ENCODE data around the gene EYA2.
"Not testable (repeated sequence)": the region's sequence is repeated elsewhere in the genome, so short reads cannot be mapped to it uniquely, and the experiment has no call there.

Gene EYA2

DNA sequence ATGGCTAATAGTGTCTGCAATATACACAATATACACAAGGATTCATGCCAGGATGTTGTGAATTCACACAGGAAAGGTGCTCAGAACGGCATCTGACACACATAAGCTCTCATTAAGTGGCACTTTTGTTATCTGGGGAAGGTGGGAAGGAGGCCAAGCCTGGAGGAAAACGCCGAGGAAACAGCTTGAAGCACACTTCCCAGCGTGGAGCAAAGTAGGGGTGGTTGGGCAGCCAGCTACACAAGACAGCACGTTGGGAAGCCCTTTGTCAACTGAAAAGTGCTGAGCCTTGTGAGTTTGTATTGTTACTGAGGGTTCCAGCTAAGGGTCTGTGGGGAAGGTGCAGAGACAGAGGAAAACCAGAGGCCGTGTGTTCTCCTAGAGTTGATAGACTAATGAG, 280.9 kb downstream of the EYA2 start:
- no peak for DNase-seq (ENCODE audit: low spot score)

DNA sequence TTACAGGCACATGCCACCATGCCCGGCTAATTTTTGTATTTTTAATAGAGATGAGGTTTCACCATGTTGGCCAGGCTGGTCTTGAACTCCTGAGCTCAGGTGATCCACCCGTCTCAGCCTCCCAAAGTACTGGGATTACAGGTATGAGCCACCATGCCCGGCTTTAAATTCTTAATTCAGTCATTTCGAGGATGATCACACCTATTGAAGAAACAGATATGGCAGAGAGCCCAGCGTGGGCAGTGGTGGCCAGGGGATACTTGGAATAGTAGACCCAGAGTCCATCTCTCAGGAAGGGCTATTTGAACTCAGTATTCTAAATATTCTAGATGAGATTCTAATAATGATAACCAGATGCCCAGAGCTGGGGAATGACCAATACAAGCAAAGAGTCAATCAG, 281.6 kb downstream of the EYA2 start:
- DNase-seq (ENCODE audit: low spot score) = not testable (repeated sequence)

DNA sequence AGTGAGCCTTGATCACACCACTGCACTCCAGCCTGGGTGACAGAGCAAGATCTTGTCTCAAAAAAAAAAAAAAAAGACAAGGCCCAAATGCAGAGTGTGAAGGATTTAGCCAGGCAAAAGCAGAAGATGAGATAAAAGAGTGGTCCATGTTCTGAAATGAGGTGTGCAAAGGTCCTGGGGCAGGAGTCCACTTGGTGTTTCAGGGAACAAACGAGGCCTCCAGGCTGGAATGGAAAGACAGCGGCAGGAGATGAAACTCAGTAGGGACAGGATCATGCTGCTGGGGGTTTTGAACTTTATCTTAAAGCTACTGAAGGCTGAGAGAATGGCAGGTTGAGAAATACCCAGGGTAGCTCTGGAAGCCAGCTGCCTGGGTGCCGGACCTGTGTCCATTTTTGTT, 283.6 kb downstream of the EYA2 start:
- no peak for DNase-seq (ENCODE audit: low spot score)

DNA sequence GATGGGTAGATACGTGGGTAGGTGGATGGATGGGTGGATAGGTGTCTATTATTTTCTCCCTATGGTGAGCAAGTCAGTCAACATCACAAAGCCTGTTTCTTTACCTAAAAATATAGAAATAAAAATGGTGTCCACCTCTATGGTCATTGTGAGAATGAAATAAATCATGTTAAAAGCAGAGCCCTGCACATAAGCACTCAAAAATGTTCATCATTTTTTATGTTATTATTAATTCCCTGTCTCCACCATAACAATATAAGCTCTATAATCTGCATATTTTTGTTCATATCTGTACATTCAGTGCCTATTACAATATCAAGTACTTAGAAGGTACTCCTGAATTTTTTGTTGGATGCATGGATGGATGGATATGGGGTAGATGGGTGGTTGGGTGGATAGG, 284.2 kb downstream of the EYA2 start:
- DNase-seq (ENCODE audit: low spot score) = no peak

DNA sequence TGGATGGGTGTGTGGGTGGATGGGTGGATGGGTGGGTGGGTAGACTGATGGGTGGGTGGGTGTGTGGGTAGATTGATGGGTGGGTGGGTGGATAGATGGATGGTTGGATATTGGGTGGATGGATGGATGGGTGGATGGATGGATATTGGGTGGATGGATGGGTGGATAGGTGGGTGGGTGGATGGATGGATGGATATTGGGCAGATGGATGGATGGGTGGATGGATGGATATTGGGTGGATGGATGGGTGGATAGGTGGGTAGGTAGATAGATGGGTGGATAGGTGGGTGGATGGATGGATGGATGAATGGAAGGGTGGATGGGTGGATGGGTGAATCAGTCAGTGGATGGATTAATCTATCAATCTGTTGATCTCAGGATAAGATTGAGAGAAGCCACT, 284.6 kb downstream of the EYA2 start:
- DNase-seq (ENCODE audit: low spot score) = no peak

DNA sequence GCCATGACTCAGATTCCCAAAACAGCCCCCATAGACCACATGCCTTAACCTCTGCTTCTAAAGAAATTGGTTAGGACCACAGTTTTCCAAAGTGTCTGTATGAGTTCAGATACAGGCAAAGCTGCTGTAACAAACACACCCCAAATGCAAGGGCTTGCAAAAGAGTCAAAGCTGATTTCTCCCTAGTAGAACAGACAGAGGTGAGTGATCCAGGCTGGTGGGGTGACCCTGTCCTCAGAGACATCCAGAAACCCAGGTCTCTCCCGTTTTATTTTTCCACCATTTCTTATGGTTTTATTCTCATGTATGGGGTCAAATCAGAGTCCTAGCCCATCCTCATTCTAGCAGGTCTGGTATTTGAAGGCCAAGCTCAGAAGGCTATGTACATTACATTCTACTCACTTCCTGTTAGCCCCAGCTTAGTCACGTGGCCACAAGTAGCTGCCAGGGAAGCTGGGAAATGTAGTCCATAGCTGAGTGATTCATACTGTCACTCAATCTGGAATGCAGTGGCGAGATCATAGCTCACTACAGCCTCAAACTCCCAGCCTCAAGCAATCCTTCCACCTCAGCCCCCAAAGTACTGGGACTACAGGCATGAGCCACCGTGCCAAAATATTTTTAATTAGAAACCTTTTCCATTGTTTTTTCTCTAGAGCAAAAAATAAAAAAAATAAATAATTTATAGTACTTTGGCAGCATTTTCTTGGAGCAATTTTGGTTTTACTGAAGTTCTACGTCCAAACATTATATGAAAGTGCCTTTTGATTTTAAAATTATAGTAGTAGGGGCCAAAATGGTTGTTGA, 286.6 kb downstream of the EYA2 start:
- DNase-seq (ENCODE audit: low spot score) = peak; percentile 89

DNA sequence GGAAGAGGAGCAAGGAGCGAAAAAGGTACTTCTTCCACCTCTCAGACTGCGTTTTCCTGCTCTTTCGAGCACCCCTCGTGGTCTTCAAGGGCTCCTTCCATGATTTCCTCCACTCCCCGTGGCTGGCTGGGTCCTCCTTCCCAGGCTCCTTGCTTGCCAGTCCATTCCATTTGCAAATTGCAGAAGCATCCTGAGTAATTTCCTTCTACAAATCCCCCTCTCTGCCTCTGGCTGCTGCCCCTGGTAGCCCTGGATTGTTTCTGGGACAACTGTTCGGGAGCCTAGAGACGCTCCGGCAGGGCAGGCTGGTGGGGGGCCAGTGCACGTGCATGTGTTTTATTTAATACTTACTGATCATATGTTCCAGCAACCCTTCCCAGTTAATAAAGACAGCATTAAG, 288.7 kb downstream of the EYA2 start:
- DNase-seq (ENCODE audit: low spot score) = no peak

DNA sequence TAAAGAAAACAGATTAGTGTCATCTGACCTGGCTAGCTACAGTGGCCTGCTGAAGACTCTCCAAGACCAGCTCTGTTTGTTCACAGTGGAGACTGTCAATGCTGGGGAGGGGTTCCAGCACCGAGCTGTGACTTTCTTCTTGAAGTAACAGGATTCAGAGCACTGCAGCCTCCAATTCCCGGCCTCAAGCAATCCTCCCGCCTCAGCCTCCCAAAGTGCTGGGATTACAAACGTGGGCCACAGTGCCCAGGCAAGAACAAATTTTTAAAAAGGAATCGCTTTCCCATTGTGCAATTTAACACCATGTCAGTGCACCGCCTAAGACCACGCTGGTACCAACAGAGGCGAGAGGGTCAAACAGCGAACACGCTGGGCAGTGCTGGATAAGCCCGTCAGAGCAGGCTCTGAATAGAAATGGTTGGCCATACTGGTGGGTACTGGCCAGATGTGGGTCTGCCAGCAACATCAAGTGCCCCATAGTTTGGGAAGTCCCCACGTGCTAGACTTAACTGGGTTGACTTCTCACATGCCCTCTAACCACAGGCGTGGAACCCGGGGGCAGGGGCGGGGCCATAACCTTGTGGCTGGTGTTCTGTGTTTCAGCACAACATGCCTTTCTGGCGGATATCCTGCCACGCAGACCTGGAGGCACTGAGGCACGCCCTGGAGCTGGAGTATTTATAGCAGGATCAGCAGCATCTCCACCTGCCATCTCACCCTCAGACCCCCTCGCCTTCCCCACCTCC, 293.0 kb downstream of the EYA2 start:
- no peak for DNase-seq (ENCODE audit: low spot score)

DNA sequence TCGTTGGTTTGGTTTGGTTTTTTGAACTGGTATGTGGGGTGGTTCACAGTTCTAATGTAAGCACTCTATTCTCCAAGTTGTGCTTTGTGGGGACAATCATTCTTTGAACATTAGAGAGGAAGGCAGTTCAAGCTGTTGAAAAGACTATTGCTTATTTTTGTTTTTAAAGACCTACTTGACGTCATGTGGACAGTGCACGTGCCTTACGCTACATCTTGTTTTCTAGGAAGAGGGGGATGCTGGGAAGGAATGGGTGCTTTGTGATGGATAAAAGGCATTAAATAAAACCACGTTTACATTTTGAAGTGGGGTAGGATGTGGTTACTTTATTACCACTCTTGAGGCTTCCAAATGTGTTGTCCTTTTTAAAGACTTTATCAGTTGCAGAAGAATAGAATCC, 293.9 kb downstream of the EYA2 start:
- no peak for DNase-seq (ENCODE audit: low spot score)

DNA sequence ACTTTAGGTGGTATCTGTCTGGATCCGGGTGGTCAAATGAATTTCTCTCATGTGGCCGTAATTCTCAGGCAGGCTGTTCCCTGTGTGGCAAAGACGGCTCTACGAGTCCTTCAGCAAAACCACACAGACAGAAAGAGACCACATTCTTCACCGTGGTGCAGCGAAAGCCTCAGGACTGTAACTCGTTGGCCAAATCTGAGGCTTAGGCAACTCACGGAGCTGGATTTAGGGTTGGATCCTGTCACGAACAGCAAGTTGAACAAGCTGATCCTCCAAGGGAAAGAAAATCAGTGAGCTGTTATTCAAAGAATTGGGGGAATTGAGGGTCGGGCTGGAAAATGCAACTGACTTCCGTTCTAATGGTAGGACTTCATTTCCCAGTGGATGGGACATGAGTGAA, 294.4 kb downstream of the EYA2 start:
- no peak for DNase-seq (ENCODE audit: low spot score)

DNA sequence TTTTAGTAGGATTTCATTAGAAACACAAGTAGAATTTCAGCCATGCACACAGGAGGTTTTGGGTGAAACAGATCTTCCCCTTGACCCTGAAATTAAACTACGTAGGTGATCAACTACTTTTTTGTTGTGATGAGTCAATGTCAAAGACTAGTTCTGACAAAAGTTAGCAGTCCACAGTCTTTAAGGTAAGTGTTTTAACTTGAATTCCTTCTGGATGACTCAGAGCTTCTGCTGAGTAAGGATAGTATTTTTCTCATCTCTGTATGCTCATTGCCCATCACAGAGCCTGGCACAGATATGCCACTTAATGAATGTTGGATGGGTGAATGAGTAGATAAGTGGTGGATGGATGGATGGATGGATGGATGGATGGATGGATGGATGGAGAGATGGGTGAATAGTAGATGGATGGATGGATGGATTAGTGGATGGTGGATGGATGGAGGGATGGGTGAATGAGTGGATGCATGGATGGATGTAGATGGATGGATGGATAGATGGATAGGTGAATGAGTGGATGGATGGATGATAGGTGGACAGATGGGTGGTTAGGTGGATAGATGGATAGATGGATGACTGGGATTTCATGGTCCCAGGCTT, 296.5 kb downstream of the EYA2 start:
- DNase-seq (ENCODE audit: low spot score) = no peak

DNA sequence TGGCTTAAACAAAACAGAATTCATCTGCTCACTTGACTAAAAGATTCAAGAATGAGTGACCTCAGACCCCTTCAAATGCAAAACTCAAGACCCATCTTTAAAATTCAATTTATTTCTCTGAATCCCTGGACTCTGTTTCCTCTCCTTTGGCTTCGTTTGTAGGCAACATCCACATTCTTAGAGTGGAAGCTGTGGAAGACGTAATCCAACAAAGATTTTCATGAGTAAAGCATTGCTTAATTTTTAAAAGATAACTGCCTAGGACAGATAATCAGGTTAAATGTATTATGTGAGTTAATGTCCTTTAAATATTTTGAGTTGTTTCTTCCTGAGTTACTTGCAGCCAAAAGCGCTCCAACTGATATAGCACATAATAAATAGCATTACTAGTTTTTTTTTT, 297.3 kb downstream of the EYA2 start:
- DNase-seq (ENCODE audit: low spot score) = no peak

DNA sequence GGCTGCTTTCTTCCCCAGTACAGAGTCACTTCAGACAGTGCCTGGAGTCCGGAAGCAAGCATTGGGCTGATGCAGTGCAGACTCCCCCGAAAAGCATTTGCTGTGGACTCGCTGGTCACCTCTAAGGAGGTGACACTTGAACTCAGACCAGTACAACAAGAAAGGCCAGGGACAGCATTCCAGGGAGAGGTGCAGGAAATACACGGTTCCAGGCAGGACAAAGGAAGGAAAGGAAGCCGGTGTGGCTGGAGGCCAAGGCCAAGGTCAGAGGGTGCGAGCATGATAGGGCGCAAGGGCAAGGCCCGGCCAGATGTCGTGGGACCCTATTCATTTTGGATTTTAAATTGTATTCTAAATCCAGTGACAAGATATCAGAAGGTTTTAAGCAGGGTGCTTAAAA, 300.9 kb downstream of the EYA2 start:
- no peak for DNase-seq (ENCODE audit: low spot score)

DNA sequence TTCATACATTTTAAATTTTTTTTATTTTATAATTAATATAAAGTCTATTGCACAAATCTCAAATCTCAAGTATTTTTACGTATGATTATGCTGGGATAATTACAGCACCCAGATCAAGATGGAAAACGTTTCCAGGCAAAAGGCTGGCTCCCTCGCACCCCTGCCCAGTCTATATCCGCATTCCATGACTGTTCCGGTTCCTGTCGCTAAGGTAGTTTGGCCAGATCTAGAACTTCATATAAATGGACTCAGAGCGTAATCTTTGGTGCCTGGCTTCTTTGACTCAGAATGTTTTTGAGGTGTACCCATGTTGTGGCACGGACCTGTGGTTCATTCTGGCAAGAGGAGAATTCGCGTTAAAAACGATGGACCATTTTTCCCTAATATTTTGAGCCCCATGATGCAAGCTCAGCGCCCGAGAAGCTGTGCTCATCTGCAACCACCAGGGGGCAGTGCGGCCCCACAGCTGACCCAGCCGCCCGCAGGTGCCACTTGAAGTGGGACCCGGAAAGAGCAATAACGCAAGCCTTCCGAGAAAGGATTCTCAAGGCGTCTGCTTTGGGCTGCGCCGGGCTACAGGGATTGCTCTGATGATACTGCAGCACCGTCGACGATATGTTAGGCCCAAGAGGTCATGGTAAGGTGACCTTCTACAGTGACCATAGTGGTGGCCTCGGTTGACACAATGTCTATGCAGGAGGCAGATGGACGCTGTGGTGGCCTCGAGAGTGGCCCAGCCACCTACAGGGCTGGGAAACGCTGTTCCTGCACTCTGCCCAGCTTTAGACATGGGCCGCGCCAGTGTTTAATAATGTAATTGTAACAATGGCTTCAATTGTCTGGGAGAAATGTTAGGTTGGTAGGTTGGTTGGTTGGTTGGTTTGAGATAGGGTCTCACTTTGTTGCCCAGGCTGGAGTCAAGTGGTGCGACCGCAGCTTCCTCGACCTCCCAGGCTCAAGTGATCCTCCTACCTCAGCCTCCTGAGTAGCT, 301.7 kb downstream of the EYA2 start:
- peak; percentile 86 for DNase-seq (ENCODE audit: low spot score)

DNA sequence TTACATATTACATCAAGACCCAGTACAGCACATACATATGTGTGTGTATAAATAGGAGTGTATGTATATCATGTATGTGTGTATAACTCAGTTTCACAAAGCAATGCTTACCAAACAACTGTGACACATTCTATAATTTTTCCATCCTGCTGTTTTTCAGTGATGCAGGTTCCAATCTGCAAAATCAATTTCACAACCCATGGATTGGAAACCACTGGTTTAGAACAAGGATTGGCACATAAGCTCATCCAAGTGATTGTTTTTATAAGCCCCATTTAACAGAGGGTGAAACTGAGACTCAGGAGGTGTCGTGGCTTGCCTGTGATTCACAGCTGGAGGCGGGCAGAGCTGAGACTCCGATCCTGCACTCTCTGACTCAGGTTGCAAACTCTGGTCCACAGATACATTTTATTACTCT, 303.6 kb downstream of the EYA2 start:
- DNase-seq (ENCODE audit: low spot score) = no peak

DNA sequence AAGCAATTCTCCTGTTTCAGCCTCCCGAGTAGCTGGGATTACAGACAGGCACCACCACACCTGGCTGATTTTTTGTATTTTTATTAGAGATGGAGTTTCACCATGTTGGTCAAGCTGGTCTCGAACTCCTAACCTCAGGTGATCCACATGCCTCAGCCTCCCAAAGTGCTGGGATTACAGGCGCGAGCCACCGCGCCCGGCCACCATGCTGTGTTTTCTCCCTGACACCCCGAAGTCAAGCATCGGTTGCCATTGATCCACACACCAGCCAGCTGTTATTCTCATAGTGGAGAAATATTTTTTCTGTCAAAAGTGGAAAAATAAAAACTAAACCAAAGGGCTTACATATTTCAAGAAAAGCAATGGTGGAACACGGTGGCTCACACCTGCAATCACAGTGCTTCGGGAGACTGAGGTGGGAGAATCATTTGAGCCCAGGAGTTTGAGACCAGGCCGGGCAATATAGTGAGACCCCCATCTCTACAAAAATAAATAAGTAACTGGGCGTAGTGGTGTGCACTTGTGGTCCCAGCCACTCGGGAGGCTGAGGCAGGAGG, 304.4 kb downstream of the EYA2 start:
- no peak for DNase-seq (ENCODE audit: low spot score)

DNA sequence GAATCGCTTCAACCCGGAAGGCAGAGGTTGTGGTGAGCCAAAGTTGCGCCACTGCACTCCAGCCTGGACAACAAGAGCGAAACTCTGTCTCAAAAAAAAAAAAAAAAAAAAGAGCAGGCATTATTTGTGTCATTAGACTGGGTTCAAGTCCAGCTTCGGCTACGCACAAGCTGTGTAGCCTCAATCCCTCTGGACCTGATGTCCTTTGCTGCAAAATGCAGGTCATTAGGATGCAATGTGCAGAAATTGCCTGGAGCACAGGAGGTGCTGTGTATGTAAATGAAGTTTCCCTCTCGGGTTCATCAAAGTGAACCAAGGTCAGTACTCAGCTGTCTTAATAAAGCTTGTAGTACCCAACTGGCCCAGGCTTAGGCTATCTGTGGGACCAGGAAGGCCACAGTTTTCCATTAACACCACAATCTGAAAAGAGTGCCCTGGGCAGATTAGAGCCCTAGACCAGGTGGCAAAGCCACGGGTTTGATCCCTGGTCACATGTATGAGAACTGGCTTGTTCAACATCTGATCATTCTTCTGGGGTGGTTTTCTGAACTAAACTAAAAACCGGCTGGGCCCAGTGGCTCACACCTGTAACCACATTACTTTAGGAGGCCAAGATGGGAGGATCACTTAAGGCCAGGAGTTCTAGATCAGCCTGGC, 306.6 kb downstream of the EYA2 start:
- DNase-seq (ENCODE audit: low spot score) = no peak

DNA sequence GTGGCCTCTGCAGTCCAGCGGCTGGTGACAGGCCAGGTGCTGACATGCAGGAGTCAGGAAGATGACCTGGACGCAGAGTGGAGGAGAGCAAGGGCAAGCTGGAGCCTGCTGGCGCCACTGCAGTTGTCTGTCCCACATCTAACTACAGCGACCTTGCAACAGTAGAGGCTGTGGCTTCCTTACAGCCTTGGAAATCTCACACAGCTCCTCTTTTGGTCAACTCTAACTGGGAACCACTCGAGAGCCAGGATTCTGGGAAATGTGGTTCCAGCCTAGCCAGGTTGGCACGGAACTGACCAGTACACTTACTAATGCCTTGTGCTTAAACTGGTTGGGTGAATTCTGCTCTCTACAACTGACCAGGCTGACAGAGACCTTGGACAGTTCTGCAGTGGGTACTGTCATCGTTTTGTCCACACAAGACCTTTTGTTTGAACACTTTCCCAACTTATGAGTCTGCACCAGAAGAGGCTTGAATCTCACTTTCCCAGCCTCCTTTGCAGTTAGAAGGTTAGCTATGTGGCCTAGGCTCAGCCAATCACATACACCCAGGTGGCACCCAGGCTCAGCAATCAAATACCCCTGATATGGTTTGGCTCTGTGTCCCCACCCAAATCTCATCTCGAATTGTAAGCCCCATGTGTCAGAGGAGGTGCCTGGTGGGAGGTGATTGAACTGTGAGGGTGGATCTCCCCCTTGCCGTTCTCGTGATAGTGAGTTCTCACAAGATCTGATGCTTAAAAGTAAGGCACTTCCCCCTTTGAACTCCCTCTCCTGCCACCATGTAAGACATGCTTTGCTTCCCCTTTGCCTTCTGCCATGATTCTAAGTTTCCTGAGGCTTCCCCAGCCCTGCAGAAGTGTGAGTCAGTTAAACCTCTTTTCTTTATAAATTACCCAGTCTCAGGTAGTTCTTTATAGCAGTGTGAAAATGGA, 308.4 kb downstream of the EYA2 start:
- no peak for DNase-seq (ENCODE audit: low spot score)

DNA sequence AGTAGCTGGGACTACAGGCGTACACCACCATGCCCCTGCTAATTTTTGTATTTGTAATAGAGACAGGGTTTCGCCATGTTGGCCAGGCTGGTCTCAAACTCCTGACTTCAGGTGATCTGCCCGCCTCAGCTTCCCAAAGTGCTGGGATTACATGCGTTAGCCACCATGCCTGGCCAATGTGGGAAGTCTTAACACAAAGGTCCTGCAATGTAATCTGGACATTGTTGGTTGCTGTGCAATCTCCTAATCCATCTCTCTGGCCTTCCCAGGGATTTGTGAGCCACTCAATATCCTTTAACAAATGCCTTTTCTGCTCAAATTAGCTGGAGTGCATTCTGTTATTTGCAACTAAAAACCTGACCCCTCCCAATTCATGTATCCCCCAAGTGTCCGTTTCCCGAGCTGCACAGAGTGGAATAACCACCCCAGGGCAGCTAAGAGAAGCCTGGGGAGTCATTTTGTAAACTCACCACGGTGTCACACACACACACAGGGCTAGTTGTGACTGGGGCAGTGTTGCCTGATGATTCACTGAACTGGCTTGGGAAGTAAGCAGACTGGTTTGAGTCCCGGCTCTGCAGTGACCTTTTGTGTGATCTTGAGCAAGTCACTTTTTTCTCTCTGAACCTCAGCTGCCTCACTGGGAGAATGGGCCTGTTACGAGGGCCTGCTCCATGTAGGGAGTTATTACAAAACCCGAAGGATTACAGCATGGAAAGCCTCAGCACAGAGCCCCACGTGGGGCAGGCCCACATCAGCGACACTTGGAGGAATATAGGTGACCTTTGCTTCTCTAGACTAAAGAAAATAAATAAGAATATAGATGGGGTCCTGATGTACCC, 309.6 kb downstream of the EYA2 start:
- no peak for DNase-seq (ENCODE audit: low spot score)

Data from NAMALWA (cell line).